ENCODE measurements around the gene SHC1.

DNA sequence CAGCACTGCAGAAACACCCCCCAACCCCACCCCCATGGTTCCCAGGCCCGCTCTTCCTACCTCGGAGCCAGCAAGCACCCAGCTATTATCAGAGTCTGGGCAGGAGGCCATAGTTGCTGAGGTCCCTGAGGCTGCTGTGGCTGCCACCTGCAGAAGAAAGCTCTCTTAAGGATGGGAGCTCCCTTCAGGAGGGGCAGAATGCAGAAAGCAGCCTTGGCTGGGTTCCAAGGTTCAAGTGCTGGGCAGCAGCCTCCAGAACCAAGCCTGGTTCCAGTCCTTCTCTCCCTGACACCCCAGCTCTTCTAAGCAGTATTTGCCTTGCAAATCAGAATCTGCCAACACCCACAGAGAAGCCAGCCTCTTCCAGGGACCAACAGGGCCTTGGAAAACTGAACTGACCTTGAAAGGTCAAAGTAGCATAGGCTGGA lies 16.9 kb downstream of the SHC1 start:
- TF ChIP-seq, protein P1, sequence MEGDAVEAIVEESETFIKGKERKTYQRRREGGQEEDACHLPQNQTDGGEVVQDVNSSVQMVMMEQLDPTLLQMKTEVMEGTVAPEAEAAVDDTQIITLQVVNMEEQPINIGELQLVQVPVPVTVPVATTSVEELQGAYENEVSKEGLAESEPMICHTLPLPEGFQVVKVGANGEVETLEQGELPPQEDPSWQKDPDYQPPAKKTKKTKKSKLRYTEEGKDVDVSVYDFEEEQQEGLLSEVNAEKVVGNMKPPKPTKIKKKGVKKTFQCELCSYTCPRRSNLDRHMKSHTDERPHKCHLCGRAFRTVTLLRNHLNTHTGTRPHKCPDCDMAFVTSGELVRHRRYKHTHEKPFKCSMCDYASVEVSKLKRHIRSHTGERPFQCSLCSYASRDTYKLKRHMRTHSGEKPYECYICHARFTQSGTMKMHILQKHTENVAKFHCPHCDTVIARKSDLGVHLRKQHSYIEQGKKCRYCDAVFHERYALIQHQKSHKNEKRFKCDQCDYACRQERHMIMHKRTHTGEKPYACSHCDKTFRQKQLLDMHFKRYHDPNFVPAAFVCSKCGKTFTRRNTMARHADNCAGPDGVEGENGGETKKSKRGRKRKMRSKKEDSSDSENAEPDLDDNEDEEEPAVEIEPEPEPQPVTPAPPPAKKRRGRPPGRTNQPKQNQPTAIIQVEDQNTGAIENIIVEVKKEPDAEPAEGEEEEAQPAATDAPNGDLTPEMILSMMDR (conservative IDR thresholded peaks at IDR 0.05; ENCODE audit: low read depth, low read length) = no peak
- no peak for TF ChIP-seq EZH2 (IDR thresholded peaks at IDR 0.05; ENCODE audit: low read length, unreplicated experiment)
